GM12892 (cell line): Measurements from ENCODE around the gene ATP11B.
"Not testable (repeated sequence)": the region's sequence is repeated elsewhere in the genome, so short reads cannot be mapped to it uniquely, and the experiment has no call there.

Source experiments
- DNase-seq: peaks from one replicate; pipeline ENCODE4 v3.0.0; 2011; ENCODE audit not compliant: insufficient read length
- FAIRE-seq: peaks from 2 replicates; lab custom pipeline; 2011; peaks lifted over from hg19 to GRCh38; lab: Jason Lieb, UNC
- POLR2A ChIP-seq: IDR thresholded peaks from 2 replicates; pipeline ENCODE4 v1.6.1; 2011; ENCODE audit warnings: low read depth, low read length, control low read depth
- POLR2AphosphoS5 ChIP-seq: IDR thresholded peaks from 2 replicates; pipeline ENCODE4 v1.6.1; 2011; ENCODE audit warnings: low read depth, low read length, control low read depth
- TAF1 ChIP-seq: IDR thresholded peaks from 2 replicates; pipeline ENCODE4 v1.6.1; 2011; ENCODE audit warnings: low read depth, mild to moderate bottlenecking, control low read depth, low read length, borderline replicate concordance

ATP11B gene

DNA sequence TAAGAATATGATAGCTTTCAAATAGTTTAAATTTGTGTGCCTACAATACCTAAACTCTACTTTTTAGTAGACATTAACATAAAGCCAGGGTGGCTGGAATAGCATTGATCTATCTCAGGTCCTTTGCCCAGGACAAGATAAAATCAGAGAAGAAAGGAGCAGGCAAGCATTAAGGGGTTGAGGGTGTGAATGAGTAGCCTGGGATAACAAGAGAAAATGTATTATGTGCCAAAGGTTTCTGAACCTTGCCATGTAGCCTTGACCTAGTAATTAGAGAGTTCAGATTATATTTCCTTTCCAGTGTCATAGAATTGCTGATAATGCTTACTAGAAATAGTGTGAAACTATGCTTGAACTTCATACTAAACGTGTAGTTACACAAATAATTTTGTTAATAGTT lies 22.9 kb downstream of the ATP11B start:
- TF ChIP-seq POLR2A = no peak
- TF ChIP-seq TAF1 = no peak
- no peak for DNase-seq
- no peak for FAIRE-seq

GRCh38 chr3:182818296-182818978 lies 25.1 kb downstream of the ATP11B start:
- FAIRE-seq = no peak
- TF ChIP-seq TAF1 (no peak), POLR2A (no peak), POLR2AphosphoS5 (no peak)
- DNase-seq = no peak

GRCh38 chr3:182821221-182821981 lies 28.1 kb downstream of the ATP11B start:
- no peak for FAIRE-seq
- TF ChIP-seq POLR2AphosphoS5 (no peak), POLR2A (no peak), TAF1 (no peak)
- DNase-seq = no peak

DNA sequence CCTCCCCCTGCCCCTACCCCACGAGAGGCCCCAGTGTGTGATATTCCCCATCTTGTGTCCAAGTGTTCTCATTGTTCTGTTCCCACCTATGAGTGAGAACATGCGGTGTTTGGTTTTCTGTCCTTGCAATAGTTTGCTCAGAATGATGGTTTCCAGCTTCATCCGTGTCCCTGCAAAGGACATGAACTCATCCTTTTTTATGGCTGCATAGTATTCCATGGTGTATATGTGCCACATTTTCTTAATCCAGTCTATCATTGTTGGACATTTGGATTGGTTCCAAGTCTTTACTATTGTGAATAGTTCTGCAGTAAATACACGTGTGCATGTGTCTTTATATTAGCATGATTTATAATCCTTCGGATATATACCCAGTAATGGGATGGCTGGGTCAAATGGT lies 29.0 kb downstream of the ATP11B start:
- DNase-seq, FAIRE-seq: not testable (repeated sequence)

- TF ChIP-seq TAF1 (no peak), POLR2AphosphoS5 (no peak), POLR2A (no peak)
- DNase-seq = no peak
- no peak for FAIRE-seq
Observed at GRCh38 chr3:182824957-182825356, 31.7 kb downstream of the ATP11B start.

DNA sequence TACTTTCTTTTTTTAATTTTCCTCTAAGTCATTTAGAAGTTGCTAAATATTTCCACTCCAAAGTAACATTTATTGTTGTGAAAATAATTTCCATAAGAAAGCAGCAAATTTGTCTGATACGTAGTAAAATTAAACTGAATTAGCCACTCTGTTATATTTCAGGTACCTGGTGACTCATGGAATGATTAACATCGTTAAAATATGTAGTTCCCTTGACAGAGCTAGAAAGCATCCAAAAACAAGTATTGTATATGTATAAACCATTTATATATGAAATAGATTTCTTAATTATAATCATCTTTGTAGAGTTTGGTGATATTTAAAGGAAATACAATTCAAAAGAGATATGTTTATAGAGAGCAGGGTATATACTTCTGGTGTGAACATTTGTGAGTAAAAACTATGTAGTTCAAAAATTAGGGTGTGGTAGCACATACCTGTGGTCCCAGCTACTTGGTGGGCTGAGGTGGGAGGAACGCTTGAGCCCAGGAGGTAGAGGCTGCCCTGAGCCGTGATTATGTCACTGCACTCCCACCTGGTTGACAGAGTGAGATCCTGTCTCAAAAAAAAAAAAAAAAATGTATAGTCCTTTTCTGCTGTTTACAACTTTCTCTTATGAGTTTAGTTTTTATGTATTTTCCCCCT lies 36.6 kb downstream of the ATP11B start:
- TF ChIP-seq TAF1 (no peak), POLR2AphosphoS5 (no peak), POLR2A (no peak)
- DNase-seq (no peak), FAIRE-seq (no peak)

DNA sequence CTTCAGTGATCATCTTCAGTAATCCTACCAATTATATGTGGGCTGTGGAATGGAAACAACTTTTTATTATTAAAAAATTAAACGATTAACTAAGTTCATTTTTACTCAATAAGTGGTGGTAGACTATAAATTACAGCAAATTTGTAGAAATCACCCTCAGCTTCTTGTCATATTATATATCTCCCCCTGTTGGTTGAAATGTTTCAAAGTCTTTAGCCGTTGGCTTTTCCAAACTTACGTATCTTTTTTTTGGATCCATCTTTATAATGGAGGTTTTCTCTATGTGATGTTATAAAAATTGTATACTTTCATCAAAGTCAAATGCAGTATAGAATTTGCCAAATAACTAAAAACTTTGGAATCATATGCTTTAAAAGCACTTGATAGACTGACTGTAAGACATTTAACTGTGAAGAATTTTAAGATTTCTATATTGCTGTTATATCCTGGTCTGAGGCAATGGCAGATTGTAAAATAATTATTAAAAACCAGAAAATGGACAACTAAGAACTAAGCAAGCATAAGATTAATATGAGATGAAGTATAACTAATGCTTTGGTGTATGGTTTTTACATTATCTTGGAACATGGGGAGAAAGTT lies 44.7 kb downstream of the ATP11B start:
- TF ChIP-seq POLR2AphosphoS5 (no peak), POLR2A (no peak), TAF1 (no peak)
- DNase-seq (no peak), FAIRE-seq (no peak)

DNA sequence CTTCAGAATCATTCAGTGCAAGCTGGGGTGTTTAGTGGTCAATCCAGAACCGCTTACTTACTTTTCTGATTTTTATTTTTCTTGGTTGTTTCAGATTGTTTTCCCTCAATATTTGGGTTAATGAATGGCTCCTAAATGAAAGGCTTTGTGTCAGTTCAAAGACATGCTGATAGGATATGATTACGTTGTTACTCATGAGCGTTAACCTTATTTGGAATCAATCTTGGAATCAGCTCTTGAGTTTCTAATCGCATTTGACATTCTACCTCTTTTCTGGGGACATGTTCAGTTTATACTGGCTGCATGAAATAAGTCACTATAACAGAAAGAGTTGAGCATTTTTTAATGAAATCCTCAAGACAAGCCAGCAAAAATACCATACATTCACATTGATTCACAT lies 50.2 kb downstream of the ATP11B start:
- FAIRE-seq (no peak), DNase-seq (no peak)
- no peak for TF ChIP-seq POLR2AphosphoS5

- TF ChIP-seq TAF1 (no peak), POLR2AphosphoS5 (no peak), POLR2A (no peak)
- DNase-seq (no peak), FAIRE-seq (no peak)
Observed at GRCh38 chr3:182848906-182849305, 55.6 kb downstream of the ATP11B start.

DNA sequence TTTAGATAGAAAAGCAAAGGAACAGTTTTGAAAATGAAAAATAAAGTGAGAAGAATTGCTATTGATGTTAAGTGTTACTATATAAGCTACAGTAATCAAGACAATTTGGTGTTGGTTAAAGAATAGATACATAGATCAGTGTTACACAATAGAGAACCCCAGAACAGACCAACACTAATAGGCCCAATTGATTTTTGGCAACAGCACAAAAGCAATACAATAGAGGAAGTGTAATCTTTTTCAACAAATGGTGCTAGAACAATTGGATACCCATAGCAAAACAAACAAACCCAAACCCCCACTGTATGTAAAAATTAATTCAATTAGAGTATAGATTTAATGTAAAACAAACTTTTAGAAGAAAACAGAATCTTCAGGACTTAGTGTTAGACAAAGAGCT lies 61.8 kb downstream of the ATP11B start:
- no peak for TF ChIP-seq POLR2A
- no peak for TF ChIP-seq POLR2AphosphoS5
- TF ChIP-seq TAF1 = no peak
- FAIRE-seq = no peak
- DNase-seq = no peak

- FAIRE-seq (no peak), DNase-seq (no peak)
- TF ChIP-seq POLR2AphosphoS5 = no peak
- no peak for TF ChIP-seq POLR2A
- no peak for TF ChIP-seq TAF1
Observed at GRCh38 chr3:182861348-182861747, 68.0 kb downstream of the ATP11B start.

- no peak for TF ChIP-seq POLR2A
- DNase-seq (no peak), FAIRE-seq (no peak)
Observed at GRCh38 chr3:182862159-182862860, 69.0 kb downstream of the ATP11B start.
